CD14-positive monocyte (primary cell): ENCODE measurements around the gene BFSP1. TPM values are rescaled to one million over a fixed set of nuclear protein-coding genes. Genes with fewer than 3 reads are reported as not detected.
A peak's percentile ranks its signal among the peaks of the same experiment; 100 is the strongest.

Source experiments
- DNase-seq, 3 donors: peaks; one replicate each; pipeline ENCODE4 v3.0.0-alpha.2; 2011 to 2022
- H2AFZ ChIP-seq: 2 replicates; pipeline ENCODE4 v1.6.0; 2012; ENCODE audit warnings: mild to moderate bottlenecking, low read depth, low read length, inconsistent platforms; ENCODE audit not compliant: insufficient read depth, poor library complexity, severe bottlenecking
- H3K27ac ChIP-seq, 2 donors: 1 replicate in 1 of 2; 2 replicates in 1 of 2; pipeline ENCODE4 v1.5.1; 2012 to 2013; ENCODE audit warnings: low read length in 2 of 2, control low read depth in 1 of 2, inconsistent platforms in 1 of 2, low read depth in 1 of 2, mild to moderate bottlenecking in 1 of 2
- H3K27me3 ChIP-seq, 2 donors: one replicate each; pipeline versions ENCODE4 v1.6.0 to v1.6.1; 2011 to 2013; ENCODE audit warnings: low read length in 2 of 2; ENCODE audit not compliant: control insufficient read depth in 2 of 2, insufficient read depth in 2 of 2
- H3K36me3 ChIP-seq, 2 donors: replicated peaks in 1 of 2; 1 replicate in 1 of 2; 2 replicates in 1 of 2; pipeline versions ENCODE4 v1.5.1 to v1.6.1; 2012 to 2013; ENCODE audit warnings: low read length in 2 of 2, control low read depth in 1 of 2, inconsistent platforms in 1 of 2, mild to moderate bottlenecking in 1 of 2; ENCODE audit not compliant: insufficient read depth in 2 of 2, control insufficient read depth in 1 of 2
- H3K4me1 ChIP-seq, 2 donors: 1 replicate in 1 of 2; 2 replicates in 1 of 2; pipeline versions ENCODE4 v1.5.1 to v1.6.1; 2012 to 2013; ENCODE audit warnings: low read length in 2 of 2, control low read depth in 1 of 2, inconsistent platforms in 1 of 2, mild to moderate bottlenecking in 1 of 2, moderate library complexity in 1 of 2; ENCODE audit not compliant: insufficient read depth in 2 of 2, control insufficient read depth in 1 of 2
- H3K4me2 ChIP-seq: replicated peaks from 2 replicates; pipeline ENCODE3; 2012; ENCODE audit warnings: low read length, moderate library complexity, mild to moderate bottlenecking; ENCODE audit not compliant: poor library complexity, severe bottlenecking; ENCODE audit errors: extremely low read depth
- H3K4me3 ChIP-seq, 3 experiments: fragments of 200-600 bp in 1 of 3; sonication (generic) in 1 of 3; replicated peaks in 1 of 3; 1 replicate in 2 of 3; 2 replicates in 1 of 3; pipeline ENCODE4 v1.5.1; 2011 to 2013; ENCODE audit warnings: low read length in 3 of 3, mild to moderate bottlenecking in 3 of 3, control low read depth in 2 of 3, low read depth in 2 of 3, inconsistent platforms in 1 of 3, moderate library complexity in 1 of 3
- H3K79me2 ChIP-seq: 2 replicates; pipeline ENCODE4 v1.6.0; 2012; ENCODE audit warnings: mild to moderate bottlenecking, control low read depth, inconsistent platforms, low read length, moderate library complexity; ENCODE audit not compliant: insufficient read depth
- H3K9ac ChIP-seq: 2 replicates; pipeline ENCODE4 v1.6.0; 2017; ENCODE audit warnings: low read length, mild to moderate bottlenecking; ENCODE audit not compliant: insufficient read depth, poor library complexity, severe bottlenecking
- H3K9me3 ChIP-seq, 2 donors: replicated peaks in 1 of 2; 1 replicate in 1 of 2; 2 replicates in 1 of 2; pipeline versions ENCODE4 v1.5.1 to v1.6.1; 2012 to 2013; ENCODE audit warnings: low read length in 2 of 2, control low read depth in 1 of 2; ENCODE audit not compliant: control insufficient read depth in 1 of 2, insufficient read depth in 1 of 2
- H4K20me1 ChIP-seq: 2 replicates; pipeline ENCODE4 v1.6.0; 2012; ENCODE audit warnings: mild to moderate bottlenecking, low read length, control low read depth, moderate library complexity; ENCODE audit not compliant: insufficient read depth
- H3K27ac Mint-ChIP-seq, 7 donors: one replicate each; pipeline ENCODE4 v1.8.0; 2020; ENCODE audit warnings: mild to moderate bottlenecking in 7 of 7, mixed read lengths in 7 of 7, moderate library complexity in 6 of 7, inconsistent platforms in 2 of 7
- H3K27me3 Mint-ChIP-seq, 3 donors: one replicate each; pipeline ENCODE4 v1.8.0; 2021 to 2022; ENCODE audit warnings: low read depth in 3 of 3, mild to moderate bottlenecking in 3 of 3, mixed read lengths in 3 of 3, moderate library complexity in 3 of 3, inconsistent platforms in 1 of 3
- H3K36me3 Mint-ChIP-seq, 2 donors: one replicate each; pipeline ENCODE4 v1.8.0; 2020; ENCODE audit warnings: mixed read lengths in 2 of 2, inconsistent platforms in 1 of 2, mild to moderate bottlenecking in 1 of 2
- H3K4me1 Mint-ChIP-seq: one replicate; pipeline ENCODE4 v1.8.0; 2020; ENCODE audit warnings: mild to moderate bottlenecking, mixed read lengths
- H3K4me3 Mint-ChIP-seq, 2 donors: one replicate each; pipeline ENCODE4 v1.8.0; 2020; ENCODE audit warnings: mild to moderate bottlenecking in 2 of 2, mixed read lengths in 2 of 2, moderate library complexity in 1 of 2
- H3K9me3 Mint-ChIP-seq, 7 donors: one replicate each; pipeline ENCODE4 v1.8.0; 2020 to 2022; ENCODE audit warnings: mixed read lengths in 7 of 7, mild to moderate bottlenecking in 6 of 7, moderate library complexity in 6 of 7, inconsistent platforms in 2 of 7
- CTCF ChIP-seq: fragments of 200-600 bp; IDR thresholded peaks from one replicate; pipeline ENCODE4 v1.8.0; 2022; ENCODE audit warnings: antibody characterized with exemption, mild to moderate bottlenecking
- WGBS: methylation state at CpG from one replicate; pipeline ENCODE4 v1.1.5; 2013; ENCODE audit warnings: missing lambda C conversion rate; ENCODE audit not compliant: insufficient coverage; 5-methylcytosine and 5-hydroxymethylcytosine counted together
- intact Hi-C, 2 donors: fragments of 100-400 bp; cut with micrococcal nuclease; formaldehyde crosslinking; loops; one replicate each; pipeline versions ENCODE4 v1.15.0 to v1.15.1; 2023
- polyA plus RNA-seq, 3 donors: library from polyadenylated mRNA; depleted of rRNA in 1 of 3; unstranded in 2 of 3; stranded (reverse) in 1 of 3; fragments of 300-500 nt in 2 of 3; fragments of >200 nt in 1 of 3; fragmentation: Illumina TruSeq in 2 of 3; gene quantifications; 1 replicate in 2 of 3; 2 replicates in 1 of 3; pipeline ENCODE4 v1.2.3, GENCODE V29; 2012 to 2021

Gene BFSP1
- polyA plus RNA-seq, 3 donors, result not detected

- no peaks in the 10 kb centered on the region for H3K36me3 ChIP-seq
- no peak overlapping the region for H3K27ac ChIP-seq
- no peak overlapping the region for H3K4me3 ChIP-seq
- H3K9me3 ChIP-seq, result no peaks in the 10 kb centered on the region
- intact Hi-C loops, result no loop called here
- no peak overlapping the region for H3K4me3 Mint-ChIP-seq
- H3K27ac Mint-ChIP-seq, result no peak overlapping the region
- 92% methylated on average over 3 of the region's 7 CpGs for WGBS
- H3K4me1 ChIP-seq, result peaks cover 12 to 14% of the 10 kb centered on the region in 2 donors
- H2AFZ ChIP-seq, result no peak overlapping the region
- H4K20me1 ChIP-seq, result no peaks in the 10 kb centered on the region
- H3K27me3 ChIP-seq, result no peaks in the 10 kb centered on the region
- no peak for TF ChIP-seq CTCF
- H3K4me2 ChIP-seq, result no peak overlapping the region
- no peaks in the 10 kb centered on the region for H3K36me3 Mint-ChIP-seq
- H3K9ac ChIP-seq, result no peak overlapping the region
- no peaks in the 10 kb centered on the region for H3K9me3 Mint-ChIP-seq
- peaks cover 5 to 8% (median 8%) of the 10 kb centered on the region in 3 donors for H3K27me3 Mint-ChIP-seq
- H3K4me1 Mint-ChIP-seq, result peaks cover 14% of the 10 kb centered on the region
- no peaks in the 10 kb centered on the region for H3K79me2 ChIP-seq
- DNase-seq, result no peak
Measured at GRCh38 chr20:17519606-17520285, 11.4 kb downstream of the BFSP1 start.

- Mint-ChIP-seq H3K27me3 (peaks cover 5 to 11% (median 10%) of the 10 kb centered on the region in 3 donors), H3K4me3 (peak overlapping the region in 1 of 2 donors; percentile 51), H3K27ac (peak overlapping the region in 2 of 7 donors; percentile 15 to 76), H3K36me3 (no peaks in the 10 kb centered on the region), H3K4me1 (peaks cover 14% of the 10 kb centered on the region), H3K9me3 (no peaks in the 10 kb centered on the region)
- WGBS, result 40% methylated on average over 10 of the region's 14 CpGs
- Histone ChIP-seq H3K36me3 (no peaks in the 10 kb centered on the region), H2AFZ (peak overlapping the region; percentile 29), H3K4me1 (peaks cover 12 to 14% of the 10 kb centered on the region in 2 donors), H4K20me1 (no peaks in the 10 kb centered on the region), H3K4me3 (no peak overlapping the region), H3K79me2 (no peaks in the 10 kb centered on the region), H3K9ac (no peak overlapping the region), H3K27me3 (no peaks in the 10 kb centered on the region), H3K4me2 (no peak overlapping the region), H3K27ac (no peak overlapping the region), H3K9me3 (no peaks in the 10 kb centered on the region)
- TF ChIP-seq CTCF, result no peak
- intact Hi-C loops, result no loop called here
- DNase-seq, result peak; percentile 7 to 81 (median 18)
Measured at GRCh38 chr20:17518339-17519052, 12.7 kb downstream of the BFSP1 start.
